GM12864 (cell line): ENCODE results near the gene POM121L2.

ENCODE experiments used
- DNase-seq: peaks from one replicate; pipeline ENCODE4 v3.0.0-alpha.2; 2011; ENCODE audit warnings: low read depth
- H3K4me3 ChIP-seq: 2 replicates; pipeline ENCODE4 v1.5.1; 2011; ENCODE audit warnings: mild to moderate bottlenecking, low read depth, low read length, control low read depth
- CTCF ChIP-seq: IDR thresholded peaks from 2 replicates; pipeline ENCODE4 v1.5.1; 2011; ENCODE audit warnings: low read depth, mild to moderate bottlenecking, moderate library complexity, low read length, control low read depth, inconsistent platforms; ENCODE audit errors: missing control alignments

Gene POM121L2

GRCh38 chr6:27260836-27261375 lies 51.2 kb downstream of the POM121L2 start:
- no peak overlapping the region for H3K4me3 ChIP-seq
- DNase-seq: no peak
- no peak for TF ChIP-seq CTCF

- TF ChIP-seq CTCF: no peak
- DNase-seq: no peak
- H3K4me3 ChIP-seq: no peak overlapping the region
Observed at GRCh38 chr6:27260369-27260768, 51.7 kb downstream of the POM121L2 start.
